SIG-M5 treated with dmso at 0.1 percent for 504 hours (cell line): Measurements from ENCODE around the gene ZNF471.

Experiments used
- DNase-seq: peaks from one replicate; lab custom pipeline; 2025; ENCODE audit not compliant: unreplicated experiment; lab: John Stamatoyannopoulos, UW

Gene ZNF471

GRCh38 chr19:56572589-56572988, 64.9 kb downstream of the ZNF471 start:
- no peak for DNase-seq

GRCh38 chr19:56573914-56574313, 66.3 kb downstream of the ZNF471 start:
- no peak for DNase-seq

- DNase-seq: no peak
These were observed 70.3 kb downstream of the ZNF471 start for GRCh38 chr19:56577719-56578602.
